Measurements from ENCODE around the gene COL5A2.
A peak's percentile ranks its signal among the peaks of the same experiment; 100 is the strongest.

The COL5A2 gene

DNA sequence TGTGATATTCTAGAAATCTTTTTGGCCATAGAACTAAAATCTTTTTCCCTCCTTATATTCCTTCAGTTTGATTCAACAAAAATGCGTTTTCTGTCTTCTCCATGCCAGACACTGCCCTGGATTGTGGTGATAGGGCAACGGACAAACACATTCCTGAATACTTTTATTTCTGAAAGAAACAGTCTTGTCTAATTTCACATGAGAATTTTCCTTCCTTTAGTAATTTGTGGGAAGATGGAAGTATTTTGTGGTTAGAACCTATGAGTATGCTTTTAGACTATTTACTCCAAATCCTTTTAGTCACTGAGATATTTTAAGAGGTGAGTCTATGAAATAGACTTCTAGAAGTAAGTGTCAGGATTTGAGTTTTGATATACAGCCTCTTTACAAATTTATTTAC is 49.6 kb downstream of the COL5A2 start:
- Mint-ChIP-seq H3K36me3 (ENCODE audit: low read depth) (peaks cover 4% of the 10 kb centered on the region), H3K9me3 (no peaks in the 10 kb centered on the region), H3K4me3 (no peak overlapping the region), H3K27me3 (ENCODE audit: low read depth) (no peaks in the 10 kb centered on the region), H3K27ac (peak overlapping the region; percentile 23 to 61 (median 41)), H3K4me1 (peaks cover 30% of the 10 kb centered on the region)
- TF ChIP-seq, protein P1, sequence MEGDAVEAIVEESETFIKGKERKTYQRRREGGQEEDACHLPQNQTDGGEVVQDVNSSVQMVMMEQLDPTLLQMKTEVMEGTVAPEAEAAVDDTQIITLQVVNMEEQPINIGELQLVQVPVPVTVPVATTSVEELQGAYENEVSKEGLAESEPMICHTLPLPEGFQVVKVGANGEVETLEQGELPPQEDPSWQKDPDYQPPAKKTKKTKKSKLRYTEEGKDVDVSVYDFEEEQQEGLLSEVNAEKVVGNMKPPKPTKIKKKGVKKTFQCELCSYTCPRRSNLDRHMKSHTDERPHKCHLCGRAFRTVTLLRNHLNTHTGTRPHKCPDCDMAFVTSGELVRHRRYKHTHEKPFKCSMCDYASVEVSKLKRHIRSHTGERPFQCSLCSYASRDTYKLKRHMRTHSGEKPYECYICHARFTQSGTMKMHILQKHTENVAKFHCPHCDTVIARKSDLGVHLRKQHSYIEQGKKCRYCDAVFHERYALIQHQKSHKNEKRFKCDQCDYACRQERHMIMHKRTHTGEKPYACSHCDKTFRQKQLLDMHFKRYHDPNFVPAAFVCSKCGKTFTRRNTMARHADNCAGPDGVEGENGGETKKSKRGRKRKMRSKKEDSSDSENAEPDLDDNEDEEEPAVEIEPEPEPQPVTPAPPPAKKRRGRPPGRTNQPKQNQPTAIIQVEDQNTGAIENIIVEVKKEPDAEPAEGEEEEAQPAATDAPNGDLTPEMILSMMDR (IDR thresholded peaks at IDR 0.05; ENCODE audit: unreplicated experiment in 3 of 3): no peak

DNA sequence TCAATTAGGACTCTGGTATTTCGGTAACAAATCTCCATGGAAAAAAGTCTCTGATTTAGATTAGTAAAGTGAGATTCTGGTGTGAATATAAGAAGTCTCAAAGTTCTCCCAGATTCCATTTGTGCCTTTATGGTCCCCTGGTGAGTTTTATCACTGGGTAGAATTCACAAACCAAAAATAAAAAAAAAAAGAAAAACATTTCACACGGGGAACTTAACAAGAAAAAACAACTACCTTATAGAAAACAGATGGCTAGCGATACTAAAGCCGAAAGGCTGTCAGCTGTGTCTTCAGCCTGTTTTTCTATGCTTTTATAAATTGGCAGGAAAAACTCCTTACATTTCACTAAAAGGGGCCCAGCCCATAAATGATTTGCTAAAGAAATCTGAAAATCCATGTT is 50.6 kb downstream of the COL5A2 start:
- no peaks in the 10 kb centered on the region for H3K9me3 Mint-ChIP-seq
- TF ChIP-seq, protein P1 (IDR thresholded peaks at IDR 0.05; ENCODE audit: unreplicated experiment in 3 of 3): no peak
- H3K36me3 Mint-ChIP-seq (ENCODE audit: low read depth): peaks cover 4% of the 10 kb centered on the region
- no peaks in the 10 kb centered on the region for H3K27me3 Mint-ChIP-seq (ENCODE audit: low read depth)
- no peak overlapping the region for H3K4me3 Mint-ChIP-seq
- H3K4me1 Mint-ChIP-seq: peaks cover 27% of the 10 kb centered on the region
- H3K27ac Mint-ChIP-seq: peak overlapping the region; percentile 46 to 61 (median 47)

DNA sequence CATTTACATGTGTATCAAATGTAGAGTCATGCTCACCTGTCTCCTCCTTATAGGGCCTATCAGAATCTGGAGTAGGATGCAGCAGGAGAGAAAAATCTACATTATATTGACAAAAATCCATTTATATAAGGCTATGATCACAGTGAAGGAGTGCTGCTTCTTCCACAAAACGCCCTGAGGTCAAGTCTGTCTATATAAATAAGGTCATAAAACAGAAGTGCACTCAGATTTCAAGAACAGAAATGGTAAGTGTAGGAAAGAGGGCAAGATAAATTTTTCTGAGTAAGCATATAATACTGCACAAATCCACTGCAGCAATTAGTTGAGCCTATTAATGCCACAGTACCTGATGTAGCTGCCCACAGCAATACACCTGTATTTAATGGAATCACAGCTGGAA is 51.8 kb downstream of the COL5A2 start:
- H3K9me3 Mint-ChIP-seq: no peaks in the 10 kb centered on the region

DNA sequence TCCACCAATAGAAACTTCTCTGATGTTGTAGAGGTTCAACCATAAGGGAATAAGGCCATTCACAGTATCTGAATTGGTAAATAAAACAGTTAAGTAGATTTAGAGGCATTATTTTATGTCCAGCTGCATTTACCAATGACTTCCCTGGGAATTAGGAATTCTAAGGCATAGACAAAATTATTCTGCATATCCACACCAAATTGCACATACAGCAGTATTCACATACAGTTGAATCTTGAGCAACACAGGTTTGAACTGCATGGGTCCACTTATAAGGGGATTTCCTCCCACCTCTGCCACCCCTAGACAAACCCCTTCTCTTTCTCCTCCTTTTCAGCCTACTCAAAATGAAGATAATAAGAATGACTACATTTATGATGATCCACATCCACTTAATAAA is 54.4 kb downstream of the COL5A2 start:
- H3K36me3 Mint-ChIP-seq (ENCODE audit: low read depth): peaks cover 4% of the 10 kb centered on the region
- H3K9me3 Mint-ChIP-seq: no peaks in the 10 kb centered on the region
- peaks cover 27% of the 10 kb centered on the region for H3K4me1 Mint-ChIP-seq
- no peaks in the 10 kb centered on the region for H3K27me3 Mint-ChIP-seq (ENCODE audit: low read depth)
- no peak overlapping the region for H3K27ac Mint-ChIP-seq
- TF ChIP-seq, protein P1 (IDR thresholded peaks at IDR 0.05; ENCODE audit: unreplicated experiment in 3 of 3): no peak
- H3K4me3 Mint-ChIP-seq: no peak overlapping the region

More for the DNA sequence above, 51.8 kb downstream of the COL5A2 start:
- Mint-ChIP-seq H3K4me3 (no peak overlapping the region), H3K36me3 (ENCODE audit: low read depth) (no peaks in the 10 kb centered on the region), H3K27ac (peak overlapping the region in 2 of 3 experiments; percentile 8 to 56), H3K27me3 (ENCODE audit: low read depth) (no peaks in the 10 kb centered on the region), H3K4me1 (peaks cover 27% of the 10 kb centered on the region)
- TF ChIP-seq, protein P1 (IDR thresholded peaks at IDR 0.05; ENCODE audit: unreplicated experiment in 3 of 3): no peak

DNA sequence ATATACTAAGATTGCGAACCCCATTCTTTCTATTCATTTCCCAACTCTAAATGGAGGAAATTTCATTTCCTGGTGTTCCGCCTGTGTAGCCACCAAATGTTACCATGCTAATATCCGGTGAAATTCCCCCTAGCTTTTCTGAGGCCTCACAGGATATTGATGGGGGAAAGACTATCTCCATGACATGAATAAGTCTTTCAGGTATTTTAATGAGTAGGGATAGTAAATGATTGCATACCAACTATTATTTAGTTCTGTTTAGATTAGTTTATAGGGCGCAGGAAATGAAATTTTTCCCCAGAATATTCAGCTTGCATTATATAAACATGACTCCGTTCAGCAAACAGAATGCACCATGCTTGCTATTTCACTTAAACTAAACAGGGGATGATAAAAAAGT is 55.4 kb downstream of the COL5A2 start:
- Mint-ChIP-seq H3K4me1 (peaks cover 18% of the 10 kb centered on the region), H3K36me3 (ENCODE audit: low read depth) (peaks cover 4% of the 10 kb centered on the region), H3K4me3 (no peak overlapping the region), H3K27ac (no peak overlapping the region), H3K27me3 (ENCODE audit: low read depth) (no peaks in the 10 kb centered on the region), H3K9me3 (no peaks in the 10 kb centered on the region)
- TF ChIP-seq, protein P1 (IDR thresholded peaks at IDR 0.05; ENCODE audit: unreplicated experiment in 3 of 3): no peak

DNA sequence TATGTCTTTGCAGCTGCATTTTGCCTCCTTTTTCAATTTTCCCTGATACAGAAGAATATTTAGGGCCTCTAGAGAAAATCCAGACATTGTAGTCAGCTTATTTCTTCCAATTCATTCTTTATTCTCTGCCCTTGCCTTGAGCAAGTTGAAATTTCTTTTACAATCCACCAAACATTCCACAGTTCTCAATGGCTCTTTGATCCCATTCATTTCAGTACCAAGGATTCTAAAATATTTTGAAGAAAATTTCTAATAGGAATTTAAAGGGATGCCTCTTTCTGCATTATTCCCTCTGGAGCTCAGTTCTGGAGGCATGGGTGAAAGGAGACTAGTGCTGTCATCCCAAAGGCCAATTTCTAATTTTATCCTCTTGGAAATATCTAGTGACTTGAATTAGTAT is 61.2 kb downstream of the COL5A2 start:
- TF ChIP-seq, protein P1 (IDR thresholded peaks at IDR 0.05; ENCODE audit: unreplicated experiment in 3 of 3): no peak
- H3K4me1 Mint-ChIP-seq: peaks cover 30% of the 10 kb centered on the region
- peaks cover 4% of the 10 kb centered on the region for H3K36me3 Mint-ChIP-seq (ENCODE audit: low read depth)
- no peaks in the 10 kb centered on the region for H3K27me3 Mint-ChIP-seq (ENCODE audit: low read depth)
- no peak overlapping the region for H3K27ac Mint-ChIP-seq
- no peak overlapping the region for H3K4me3 Mint-ChIP-seq
- no peaks in the 10 kb centered on the region for H3K9me3 Mint-ChIP-seq
